Bone marrow (tissue), 2 donors: ENCODE results near the gene STAT6.
A peak's percentile ranks its signal among the peaks of the same experiment; 100 is the strongest.

ENCODE experiments used
- DNase-seq, 2 donors: peaks; one replicate each; lab custom pipeline; 2025; lab: John Stamatoyannopoulos, UW

STAT6 gene

DNA sequence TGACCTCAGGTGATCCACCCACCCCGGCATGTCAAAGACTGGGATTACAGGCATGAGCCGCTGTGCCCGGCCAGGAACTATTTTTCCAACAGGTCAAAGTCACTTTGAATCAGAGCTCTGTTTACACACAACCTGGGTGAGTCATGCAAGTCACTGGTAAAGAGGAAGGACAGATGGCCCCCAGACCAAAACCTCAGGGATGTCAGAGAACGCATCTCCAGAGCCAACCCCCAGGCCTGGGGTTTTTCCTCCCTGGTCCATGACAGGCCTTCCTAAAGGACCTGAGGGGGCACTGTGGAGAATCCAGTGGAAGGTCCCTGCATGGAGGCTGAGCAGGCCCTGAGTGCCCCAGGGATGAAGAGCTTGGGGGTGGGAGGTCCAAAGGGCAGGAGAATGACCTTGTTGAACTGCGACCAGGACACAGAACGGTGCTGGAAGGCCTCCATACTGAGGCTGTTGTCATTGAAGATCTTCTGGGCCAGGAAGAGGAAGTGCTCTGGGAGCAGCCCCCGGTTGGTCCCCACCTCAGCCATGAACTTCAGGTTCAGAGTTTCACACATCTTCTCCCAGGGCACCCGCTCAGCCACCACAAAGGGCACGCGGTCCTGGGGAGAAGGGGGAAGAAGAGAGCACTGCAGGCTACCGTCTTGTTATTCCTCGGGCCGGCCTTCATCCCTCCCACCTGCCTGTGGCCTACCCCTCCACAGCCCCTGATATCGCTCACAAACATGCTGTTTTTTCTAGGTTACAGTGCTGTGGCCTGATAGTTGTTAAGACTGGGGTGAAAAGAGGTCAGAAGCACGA lies 9.1 kb downstream of the STAT6 start:
- DNase-seq, result no peak

GRCh38 chr12:57099766-57100165 lies 11.4 kb downstream of the STAT6 start:
- no peak for DNase-seq

GRCh38 chr12:57099047-57099714 lies 12.0 kb downstream of the STAT6 start:
- no peak for DNase-seq

GRCh38 chr12:57098546-57098945 lies 12.6 kb downstream of the STAT6 start:
- no peak for DNase-seq

DNA sequence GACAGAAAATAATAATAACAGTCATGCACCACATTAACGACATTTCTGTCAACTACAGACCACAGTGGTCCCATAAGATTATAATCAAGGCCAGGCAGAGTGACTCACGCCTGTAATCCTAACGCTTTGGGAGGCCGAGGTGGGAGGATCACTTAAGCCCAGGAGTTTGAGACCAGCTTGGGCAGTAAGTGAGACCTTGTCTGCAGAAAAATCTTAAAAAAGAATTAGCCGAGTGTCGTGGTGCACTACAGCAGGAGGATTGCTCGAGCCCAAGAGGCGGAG lies 13.7 kb downstream of the STAT6 start:
- no peak for DNase-seq

DNA sequence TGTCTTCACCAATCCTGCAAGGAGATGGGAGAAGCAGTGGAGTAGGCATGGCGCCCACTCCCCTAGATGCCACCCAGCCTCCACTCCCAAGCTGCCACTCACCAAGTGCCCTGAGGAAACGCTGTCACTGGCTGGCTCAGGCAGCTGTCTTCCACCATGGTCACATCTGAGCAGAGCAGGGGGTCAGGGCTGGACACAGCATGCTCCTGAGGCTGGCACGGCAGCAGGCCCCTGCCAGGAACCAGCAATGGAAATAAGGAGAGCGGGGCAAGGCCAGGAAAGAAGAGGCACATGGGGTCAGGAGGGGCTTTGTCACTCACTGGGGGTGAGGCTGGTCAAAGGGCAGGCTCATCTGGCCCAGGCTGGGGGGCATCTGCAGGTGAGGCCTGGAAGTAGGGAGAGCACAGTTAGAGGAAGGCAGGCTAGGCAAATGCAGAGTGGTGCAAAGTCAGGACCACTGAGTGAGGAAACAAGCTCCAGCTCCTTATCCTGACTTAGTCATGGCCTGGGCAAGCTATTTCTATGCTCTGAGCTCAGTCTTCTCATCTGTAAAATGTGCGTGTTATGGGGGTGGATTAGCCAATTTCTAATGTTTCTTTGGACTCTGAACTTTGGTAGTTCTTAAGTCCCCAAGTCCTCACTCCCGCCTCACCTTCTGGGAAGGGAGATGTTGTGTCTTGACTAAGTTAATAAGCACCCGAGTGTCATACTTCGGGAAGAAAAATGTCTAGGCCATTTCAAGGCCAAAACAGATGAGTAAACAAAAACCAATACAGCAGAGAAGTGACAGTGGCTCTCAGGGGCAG lies 14.2 kb downstream of the STAT6 start:
- DNase-seq, result no peak

- no peak for DNase-seq
Measured at GRCh38 chr12:57096099-57096572, 15.0 kb downstream of the STAT6 start.

GRCh38 chr12:57095440-57095839 lies 15.7 kb downstream of the STAT6 start:
- DNase-seq, result no peak

GRCh38 chr12:57094208-57095160 lies 16.7 kb downstream of the STAT6 start:
- no peak for DNase-seq

- peak in 1 of 2 donors; percentile 32 for DNase-seq
Measured at GRCh38 chr12:57093415-57094207, 17.6 kb downstream of the STAT6 start.

GRCh38 chr12:57092876-57093414 lies 18.2 kb downstream of the STAT6 start:
- DNase-seq, result no peak

DNA sequence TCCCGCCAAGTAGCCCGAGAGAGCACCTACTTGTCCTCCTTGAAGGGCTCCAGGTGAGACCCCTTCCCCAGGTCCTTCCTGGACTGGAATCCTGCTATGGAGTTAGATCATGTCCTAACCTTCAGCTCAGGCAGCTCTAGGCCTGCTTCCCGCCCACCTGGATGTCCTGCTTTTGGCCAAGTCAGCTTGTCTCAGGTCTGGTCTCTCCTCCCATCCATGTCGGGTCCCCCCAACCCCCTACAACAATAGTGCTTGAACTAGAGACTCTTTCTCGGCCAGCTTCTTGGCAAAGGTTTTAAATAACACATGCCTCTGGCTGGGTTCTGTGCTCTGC lies 18.7 kb downstream of the STAT6 start:
- DNase-seq, result no peak

- no peak for DNase-seq
Measured at GRCh38 chr12:57091638-57092528, 19.3 kb downstream of the STAT6 start.

DNA sequence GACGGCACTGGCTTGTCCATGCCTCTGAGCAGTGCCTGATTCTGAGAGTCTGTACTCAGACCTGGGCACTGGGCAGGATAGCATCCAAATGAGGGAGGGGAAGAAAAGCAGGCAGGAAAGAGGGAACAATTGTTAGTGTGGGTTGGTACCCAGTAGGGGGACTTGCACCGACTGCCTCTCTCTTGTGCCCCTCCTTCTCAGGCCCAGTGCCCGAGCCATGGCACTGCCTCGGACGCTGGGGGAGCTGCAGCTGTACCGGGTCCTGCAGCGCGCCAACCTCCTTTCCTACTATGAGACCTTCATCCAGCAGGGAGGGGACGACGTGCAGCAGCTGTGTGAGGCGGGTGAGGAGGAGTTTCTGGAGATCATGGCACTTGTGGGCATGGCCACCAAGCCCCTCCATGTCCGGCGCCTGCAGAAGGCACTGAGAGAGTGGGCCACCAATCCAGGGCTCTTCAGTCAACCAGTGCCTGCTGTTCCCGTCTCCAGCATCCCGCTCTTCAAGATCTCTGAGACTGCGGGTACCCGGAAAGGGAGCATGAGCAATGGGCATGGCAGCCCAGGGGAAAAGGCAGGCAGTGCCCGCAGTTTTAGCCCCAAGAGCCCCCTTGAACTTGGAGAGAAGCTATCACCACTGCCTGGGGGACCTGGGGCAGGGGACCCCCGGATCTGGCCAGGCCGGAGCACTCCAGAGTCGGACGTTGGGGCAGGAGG lies 20.1 kb downstream of the STAT6 start:
- no peak for DNase-seq

GRCh38 chr12:57090490-57090889 lies 20.7 kb downstream of the STAT6 start:
- DNase-seq, result no peak

GRCh38 chr12:57089271-57090245 lies 21.6 kb downstream of the STAT6 start:
- DNase-seq, result peak; percentile 17 to 29

DNA sequence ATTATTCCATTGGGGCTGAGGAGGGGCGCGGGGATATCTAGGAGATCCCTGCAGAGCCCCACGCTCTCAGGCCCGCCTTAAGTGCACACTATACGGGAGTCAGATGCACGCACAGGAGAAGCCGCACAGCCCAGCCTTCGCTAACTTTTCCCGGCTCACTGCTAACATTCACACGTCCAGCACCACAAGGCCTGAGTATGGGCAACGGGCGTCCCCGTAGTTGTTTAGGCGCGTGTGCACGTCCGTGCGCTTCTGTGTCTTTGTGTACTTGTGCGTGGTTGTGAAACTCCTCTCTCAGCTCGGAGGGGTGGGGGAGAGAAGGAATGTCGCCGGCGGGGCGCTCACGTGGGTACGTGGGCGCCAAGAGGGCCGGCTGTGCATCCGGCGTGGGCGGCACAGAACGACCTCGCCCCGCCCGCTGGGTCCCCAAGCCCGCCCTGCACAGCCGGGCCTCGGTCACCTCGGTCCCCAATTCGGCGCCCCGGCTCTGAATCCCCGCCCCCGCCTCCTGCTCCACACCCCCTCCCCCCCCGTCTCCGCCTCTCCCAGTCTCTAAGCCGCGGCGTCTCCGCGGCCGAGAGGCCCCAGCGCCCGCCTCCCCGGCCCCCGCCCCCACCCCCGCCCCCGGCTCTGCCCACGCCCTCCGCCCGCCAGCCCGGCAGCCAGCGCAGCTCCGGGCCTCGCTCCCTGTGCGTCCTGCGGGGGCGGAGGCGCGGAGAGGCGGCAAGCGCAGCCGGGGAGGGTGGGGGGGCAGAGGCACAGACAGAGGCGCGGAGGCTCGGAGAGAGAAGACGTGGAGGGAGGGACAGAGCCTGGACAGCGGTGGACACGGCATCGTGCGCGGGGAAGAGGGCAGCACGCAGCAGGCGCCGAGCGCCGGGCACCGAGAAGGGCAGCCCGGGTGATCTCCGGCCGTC lies 22.6 kb downstream of the STAT6 start, which contains the start of gene NAB2:
TSS of gene NAB2 (plus strand) at position 761 of the 917 bp plus-strand sequence. CDS start 158 bp downstream, outside the sequence.
- DNase-seq, result peak; percentile 79 to 87
